Inflammatory macrophage treated with lipopolysaccharide for 1 hour (primary cell): ENCODE data around the gene FBXL16.
A peak's percentile ranks its signal among the peaks of the same experiment; 100 is the strongest.
"Not testable (repeated sequence)": the region's sequence is repeated elsewhere in the genome, so short reads cannot be mapped to it uniquely, and the experiment has no call there.

Experiments used
- DNase-seq, 2 donors: peaks; one replicate each; pipeline ENCODE4 v3.0.0-alpha.2; 2020 to 2022

FBXL16 gene, protein sequence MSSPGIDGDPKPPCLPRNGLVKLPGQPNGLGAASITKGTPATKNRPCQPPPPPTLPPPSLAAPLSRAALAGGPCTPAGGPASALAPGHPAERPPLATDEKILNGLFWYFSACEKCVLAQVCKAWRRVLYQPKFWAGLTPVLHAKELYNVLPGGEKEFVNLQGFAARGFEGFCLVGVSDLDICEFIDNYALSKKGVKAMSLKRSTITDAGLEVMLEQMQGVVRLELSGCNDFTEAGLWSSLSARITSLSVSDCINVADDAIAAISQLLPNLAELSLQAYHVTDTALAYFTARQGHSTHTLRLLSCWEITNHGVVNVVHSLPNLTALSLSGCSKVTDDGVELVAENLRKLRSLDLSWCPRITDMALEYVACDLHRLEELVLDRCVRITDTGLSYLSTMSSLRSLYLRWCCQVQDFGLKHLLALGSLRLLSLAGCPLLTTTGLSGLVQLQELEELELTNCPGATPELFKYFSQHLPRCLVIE

GRCh38 chr16:705431-706188 lies at the start of gene FBXL16:
TSS of gene FBXL16 (minus strand) at chr16:705801. CDS start at chr16:697405, 8,396 bp downstream.
- no peak for DNase-seq

DNA sequence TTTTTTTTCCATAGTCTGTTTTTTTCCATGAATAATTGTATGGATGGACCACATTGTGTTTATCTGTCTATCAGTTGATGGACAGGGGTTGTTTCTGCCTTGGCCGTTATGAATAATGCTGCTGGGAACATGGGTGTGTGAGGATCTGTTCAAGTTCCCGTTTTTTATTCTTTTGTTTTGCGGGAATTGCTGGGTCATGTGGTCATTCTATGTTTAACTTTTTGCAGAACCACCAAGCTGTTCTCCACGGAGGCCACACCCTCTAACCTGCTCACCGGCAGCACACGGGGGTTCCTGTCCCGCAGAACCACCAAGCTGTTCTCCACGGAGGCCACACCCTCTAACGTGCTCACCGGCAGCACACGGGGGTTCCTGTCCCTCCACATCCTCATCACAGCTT lies 49.1 kb upstream of the FBXL16 start:
- DNase-seq = peak; percentile 47 to 51

- not testable (repeated sequence) for DNase-seq
Observed at GRCh38 chr16:754121-754607, 48.6 kb upstream of the FBXL16 start.

- no peak for DNase-seq
Observed at GRCh38 chr16:752007-752312, 46.4 kb upstream of the FBXL16 start.

DNA sequence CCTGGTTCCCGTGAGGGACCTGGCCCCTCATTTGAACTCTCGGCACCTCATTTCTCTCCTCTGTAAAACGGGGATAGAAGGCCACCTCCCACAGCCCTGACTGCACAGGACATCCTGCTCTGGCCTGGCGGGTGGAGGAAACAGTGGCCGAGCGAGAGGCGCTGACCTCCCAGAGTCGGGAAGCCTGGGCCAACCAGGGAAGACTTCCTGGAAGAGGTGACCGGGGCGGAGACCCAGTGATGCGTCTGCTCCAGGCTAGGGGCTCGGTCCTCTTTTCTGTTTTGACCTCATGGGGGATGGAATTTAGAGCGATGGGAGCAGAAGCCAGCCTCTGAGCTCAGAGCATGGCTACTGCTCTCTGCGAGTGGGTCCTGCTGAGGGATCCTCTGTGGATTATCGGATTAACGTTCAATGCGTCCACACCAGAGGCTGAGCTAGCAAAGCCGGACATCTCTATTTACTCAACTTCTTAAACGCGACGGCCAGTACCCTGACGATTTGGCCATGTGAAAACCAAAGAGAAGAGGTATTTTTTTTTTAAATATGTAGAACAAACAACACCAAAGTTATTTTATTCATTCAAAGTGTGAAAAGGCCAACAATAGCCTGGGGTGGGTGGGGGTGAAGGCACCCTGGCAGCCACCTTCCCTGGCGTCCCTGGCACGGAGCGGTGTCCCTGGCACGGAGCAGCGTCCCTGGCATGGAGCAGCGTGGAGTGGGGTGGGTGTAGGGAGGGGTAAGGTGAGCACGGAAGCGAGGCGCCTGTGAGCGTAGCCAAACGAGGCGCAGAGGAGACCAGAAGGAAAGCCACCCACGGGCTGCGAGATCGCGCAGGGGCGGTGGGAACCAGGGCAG lies 45.8 kb upstream of the FBXL16 start:
- DNase-seq = no peak

- no peak for DNase-seq
Observed at GRCh38 chr16:750485-750884, 44.9 kb upstream of the FBXL16 start.

DNA sequence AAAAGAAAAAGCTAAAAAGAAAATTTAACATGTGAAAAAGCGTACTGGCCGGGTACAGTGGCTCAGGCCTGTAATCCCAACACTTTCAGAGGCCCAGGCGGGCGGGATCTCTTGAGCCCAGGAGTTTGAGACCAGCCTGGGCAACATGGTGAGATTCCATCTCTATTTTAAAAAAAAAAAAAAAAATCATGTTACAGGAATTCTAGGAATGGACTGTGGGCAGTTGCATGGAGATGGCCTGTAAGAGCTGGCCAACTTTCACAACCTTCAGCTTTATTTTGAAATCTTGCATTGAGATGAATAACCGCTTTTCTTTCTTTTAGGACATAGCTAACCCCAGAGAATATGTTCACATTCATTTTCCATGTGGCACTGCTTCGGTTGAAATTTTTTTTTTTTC lies 43.4 kb upstream of the FBXL16 start:
- no peak for DNase-seq

DNA sequence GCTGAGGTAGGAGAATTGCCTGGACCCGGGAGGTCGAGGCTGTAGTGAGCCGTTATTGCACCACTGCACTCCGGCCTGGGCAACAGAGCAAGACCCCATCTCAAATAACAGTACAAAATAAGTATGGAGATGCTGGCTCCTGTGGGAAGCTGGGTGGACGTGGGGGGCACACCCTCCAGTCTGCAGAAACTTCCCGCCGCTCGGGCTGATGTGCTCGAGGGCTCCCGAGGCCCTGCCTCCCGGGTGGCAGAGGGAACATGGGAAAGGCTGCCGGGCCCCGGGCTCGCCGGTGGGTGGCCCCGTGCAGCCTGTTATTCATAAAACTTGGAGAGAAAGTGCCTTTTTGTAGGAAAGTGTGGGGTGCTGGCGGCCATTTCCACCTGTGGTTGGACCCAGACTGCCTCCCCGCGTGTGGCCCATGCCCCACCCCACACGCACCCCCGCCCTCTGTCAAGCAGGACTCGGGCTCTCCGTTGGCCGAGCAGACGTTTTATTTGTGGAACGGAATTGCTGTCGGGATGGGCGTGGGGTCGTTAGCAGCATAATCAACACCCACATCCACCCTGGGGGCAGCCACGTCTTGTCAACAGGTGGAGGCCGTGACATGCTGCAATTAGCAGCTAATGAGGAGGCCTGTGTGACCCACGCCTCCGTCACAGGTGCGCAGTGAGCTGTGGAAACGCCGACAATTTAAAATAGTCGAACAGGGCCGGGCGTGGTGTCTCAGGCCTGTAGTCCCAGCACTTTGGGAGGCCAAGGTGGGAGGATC lies 42.6 kb upstream of the FBXL16 start:
- no peak for DNase-seq

GRCh38 chr16:746637-747036 lies 41.0 kb upstream of the FBXL16 start:
- no peak for DNase-seq

GRCh38 chr16:745739-746138 lies 40.1 kb upstream of the FBXL16 start:
- no peak for DNase-seq

DNA sequence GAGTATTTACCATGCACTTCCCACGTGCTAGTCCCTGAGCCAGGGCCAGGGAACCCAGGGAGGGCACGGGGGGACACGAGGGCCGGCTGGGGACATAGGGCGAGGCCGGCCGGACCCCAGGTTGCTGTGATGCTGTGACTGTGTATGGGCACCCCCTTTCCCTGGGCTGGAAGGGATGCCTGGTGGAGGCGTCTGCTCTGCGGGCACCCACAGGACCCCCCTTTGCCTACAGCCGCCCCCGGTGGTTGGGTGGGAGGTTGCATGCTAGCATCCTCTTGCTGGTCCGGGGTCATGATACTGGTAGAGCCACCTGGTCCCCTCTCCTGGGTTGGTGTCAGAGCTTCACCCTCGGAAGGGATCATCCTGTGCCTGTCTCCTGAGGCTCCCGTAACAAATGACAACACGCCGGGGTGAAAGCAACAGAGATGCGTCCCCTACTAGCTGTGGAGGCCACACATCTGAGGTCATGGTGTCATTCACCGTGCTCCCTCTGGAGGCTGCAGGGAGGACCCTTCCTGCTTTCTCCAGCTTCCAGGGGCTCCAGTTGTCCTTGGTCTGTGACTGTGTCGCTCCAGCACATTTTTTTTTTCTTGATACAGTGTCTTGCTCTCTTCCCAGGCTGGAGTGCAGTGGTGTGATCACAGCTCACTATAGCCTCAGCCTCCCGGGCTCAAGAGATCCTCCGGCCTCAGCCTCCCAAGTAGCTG lies 38.3 kb upstream of the FBXL16 start:
- DNase-seq = no peak

DNA sequence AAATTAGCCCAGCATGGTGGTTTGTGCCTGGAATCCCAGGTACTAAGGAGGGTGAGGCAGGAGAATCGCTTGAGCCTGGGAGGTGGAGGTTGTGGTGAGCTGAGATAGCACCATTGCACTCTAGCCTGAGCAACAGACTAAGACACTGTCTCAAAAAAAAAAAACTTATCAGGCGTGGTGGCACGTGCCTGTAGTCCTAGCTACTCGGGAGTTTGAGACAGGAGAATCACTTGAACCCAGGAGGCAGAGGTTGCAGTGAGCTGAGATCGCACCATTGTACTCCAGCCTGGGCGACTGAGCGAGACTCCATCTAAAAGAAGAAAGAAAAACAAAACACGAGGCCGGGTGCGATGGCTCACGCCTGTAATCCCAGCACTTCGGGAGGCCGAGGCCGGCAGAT lies 37.3 kb upstream of the FBXL16 start:
- DNase-seq = not testable (repeated sequence)

DNA sequence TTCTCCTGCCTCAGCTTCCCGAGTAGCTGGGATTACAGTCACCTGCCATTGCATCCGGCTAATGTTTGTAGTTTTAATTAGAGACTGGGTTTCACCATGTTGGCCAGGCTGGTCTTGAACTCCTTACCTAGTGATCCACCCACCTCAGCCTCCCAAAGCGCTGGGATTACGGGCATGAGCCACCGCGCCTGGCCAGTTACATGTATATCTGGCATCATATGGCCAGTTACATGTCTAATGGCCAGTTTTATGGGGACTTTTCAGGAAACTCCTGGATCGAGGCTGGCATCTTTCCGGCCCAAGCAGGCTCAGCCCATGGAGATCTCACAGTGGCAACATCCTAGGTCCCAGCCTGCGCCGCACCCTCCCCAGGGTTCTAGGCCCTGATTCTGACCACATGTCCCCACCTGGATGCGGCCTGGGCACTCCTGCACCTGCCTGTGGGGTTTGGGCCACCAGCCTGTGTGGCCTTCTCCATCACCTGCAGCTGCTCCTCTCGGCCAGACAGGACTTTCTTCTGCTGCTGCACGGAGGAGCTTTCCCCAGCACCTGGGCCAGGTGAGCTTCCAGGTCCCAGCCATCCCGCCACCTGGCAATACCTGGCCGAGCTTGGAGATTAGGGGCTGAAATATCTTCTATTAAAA lies 36.5 kb upstream of the FBXL16 start:
- DNase-seq = no peak

GRCh38 chr16:740764-741505 lies 35.3 kb upstream of the FBXL16 start, which contains the start of gene CIAO3:
TSS of gene CIAO3 (minus strand) at chr16:740997. CDS start at chr16:740985, 12 bp downstream.
- DNase-seq = peak; percentile 80 to 91

- DNase-seq = no peak
Observed at GRCh38 chr16:740459-740763, 34.8 kb upstream of the FBXL16 start.

DNA sequence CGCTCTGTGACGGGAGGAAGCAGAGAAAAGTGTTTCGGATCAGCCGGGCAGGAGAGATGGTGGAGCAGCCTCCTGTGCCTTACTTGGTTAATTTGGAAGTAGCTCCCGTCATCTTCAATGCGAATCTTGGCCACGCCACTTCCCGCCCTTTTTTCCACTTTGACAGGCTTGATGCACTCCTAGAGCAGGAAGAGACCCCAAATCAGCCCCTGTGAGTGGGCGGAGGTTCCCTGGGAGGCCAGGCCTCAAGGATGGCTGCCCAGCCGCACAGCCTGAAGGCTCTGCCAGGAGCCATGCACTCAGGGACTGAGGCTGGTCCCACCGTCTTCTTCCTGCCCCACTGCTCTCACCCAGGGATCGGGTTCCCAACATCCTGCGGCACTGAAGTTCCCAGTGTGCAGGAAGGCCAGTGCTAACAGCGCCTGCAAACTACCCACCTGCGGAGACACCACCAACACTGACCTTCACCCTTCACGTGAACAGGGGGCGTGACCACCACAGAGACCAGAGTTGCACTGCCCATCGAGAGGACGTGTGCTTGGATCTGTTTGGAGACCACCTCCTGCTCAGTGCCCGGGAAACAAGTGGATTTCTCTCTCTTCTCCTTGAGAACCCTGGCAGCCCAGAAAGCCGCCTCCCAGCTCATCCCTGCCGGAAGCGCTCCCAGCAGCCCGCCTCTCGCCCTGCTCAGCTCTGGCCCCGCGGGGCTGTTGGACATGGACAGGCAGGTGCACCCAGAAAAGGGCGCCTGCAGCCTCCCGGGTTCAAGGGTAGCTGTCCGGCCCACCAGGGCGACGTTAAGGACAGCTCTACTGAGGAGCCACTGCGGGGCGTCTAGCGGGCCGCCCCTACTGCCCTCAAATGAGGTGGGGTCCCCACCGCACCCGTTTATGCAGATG lies 34.2 kb upstream of the FBXL16 start:
- DNase-seq = no peak

DNA sequence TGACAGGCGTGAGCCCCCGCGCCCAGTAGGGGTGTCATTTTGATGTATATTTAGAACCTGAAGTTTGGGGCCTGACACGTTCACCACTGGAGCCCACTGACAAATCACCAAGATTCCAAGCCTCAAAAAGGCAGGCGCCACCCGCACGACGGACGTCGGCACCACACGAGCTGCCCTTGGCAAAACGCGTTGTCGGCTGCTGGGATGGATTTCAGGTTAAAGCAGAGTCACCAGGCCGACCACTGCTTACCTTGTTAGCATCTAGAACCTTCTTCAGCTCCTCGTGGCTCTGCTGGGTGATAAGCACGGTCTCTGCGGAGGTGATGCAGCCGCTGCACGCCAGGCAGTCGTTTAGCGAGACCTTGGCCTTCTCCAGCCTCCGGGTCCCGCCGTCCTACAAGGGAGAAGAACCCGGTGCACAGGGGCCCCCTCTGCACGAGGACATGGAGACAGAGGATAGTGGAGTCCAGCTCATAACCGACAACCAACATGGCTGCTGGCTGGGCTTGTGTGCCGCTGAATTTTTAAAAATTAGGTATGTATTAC lies 31.4 kb upstream of the FBXL16 start:
- DNase-seq = no peak

GRCh38 chr16:735982-736453 lies 30.4 kb upstream of the FBXL16 start:
- DNase-seq = no peak
